ENCODE data around the gene COA6. TPM values are rescaled to one million over a fixed set of nuclear protein-coding genes. Genes with fewer than 3 reads are reported as not detected.

COA6 gene
- total RNA-seq = 10 to 100 TPM; 52.0 to 73.6 (median 60.1) TPM
- polyA plus RNA-seq = 100 to 1,000 TPM; 185 to 268 (median 260) TPM
- long read RNA-seq, donor 1, transcript COA6-203 (3 exons, 710 nt) = major isoform, 27 of 45 reads
- long read RNA-seq, donor 1, transcript COA6-201 (2 exons, 1,013 nt) = minor isoform, 11 of 45 reads
- long read RNA-seq, donor 1, partial matches to known transcripts = 2 of 45 reads
- long read RNA-seq, donor 1, other reads (novel, unspliced or antisense) = 1 of 45 reads
- long read RNA-seq, donor 2, transcript COA6-202 (3 exons, 641 nt) = minor isoform, 8 of 37 reads
- long read RNA-seq, donor 2, transcript COA6-203 (3 exons, 710 nt) = major isoform, 25 of 37 reads
- long read RNA-seq, donor 2, partial matches to known transcripts = 1 of 37 reads
- long read RNA-seq, donor 2, other reads (novel, unspliced or antisense) = 0 of 37 reads

- WGBS, 3 donors = 0% methylated on average over 62 of the region's 62 CpGs
- TF ChIP-seq CTCF (IDR thresholded peaks at IDR 0.05) = peak; percentile 11
- DNase-seq (peak; percentile 93 to 95), ATAC-seq (peak; percentile 96 to 97 (median 96))
- intact Hi-C loops (cut with DNase I) = loop anchor here in 1 of 2 donors (5.0 kb wide), 1 partner anchor 34 kb away; no protein-coding TSS in a partner anchor
- Histone ChIP-seq H3K4me1 (peaks cover 20% of the 10 kb centered on the region), H3K9me3 (no peaks in the 10 kb centered on the region), H3K27me3 (ENCODE audit: insufficient read depth in 3 of 3, low read length in 2 of 3) (no peaks in the 10 kb centered on the region), H3K36me3 (ENCODE audit: insufficient read depth in 1 of 2, low read depth in 1 of 2) (peaks cover 5 to 36% of the 10 kb centered on the region in 2 donors), H3K4me3 (peak within 1 kb of the TSS; percentile 91), H3K27ac (peak within 1 kb of the TSS; percentile 99)
Observed at GRCh38 chr1:234373064-234373958, at the start of gene COA6. COA6 (plus strand) TSS chr1:234373456; CDS start chr1:234373467, 11 bp downstream.

- intact Hi-C loops (cut with DNase I) = no loop called here
- H3K27me3 ChIP-seq (ENCODE audit: insufficient read depth in 3 of 3, low read length in 2 of 3) = peaks cover 0 to 26% (median 3%) of the 10 kb centered on the region in 3 donors
Observed at GRCh38 chr1:234324821-234325220, 48.4 kb upstream of the COA6 start.

GRCh38 chr1:234325878-234326496 lies 47.3 kb upstream of the COA6 start:
- ATAC-seq (no peak), DNase-seq (no peak)
- no peaks in the 10 kb centered on the region for H3K36me3 ChIP-seq (ENCODE audit: insufficient read depth in 1 of 2, low read depth in 1 of 2)
- H3K4me1 ChIP-seq = no peaks in the 10 kb centered on the region
- no peaks in the 10 kb centered on the region for H3K9me3 ChIP-seq
- H3K27ac ChIP-seq = no peak overlapping the region
- TF ChIP-seq CTCF (IDR thresholded peaks at IDR 0.05) = no peak
- H3K4me3 ChIP-seq = peak overlapping the region; percentile 35
- WGBS, 3 donors = 62 to 67% (median 66%) methylated on average over 7 of the region's 7 CpGs
- intact Hi-C loops (cut with DNase I) = no loop called here
- peaks cover 0 to 26% (median 3%) of the 10 kb centered on the region in 3 donors for H3K27me3 ChIP-seq (ENCODE audit: insufficient read depth in 3 of 3, low read length in 2 of 3)

More at GRCh38 chr1:234324821-234325220, 48.4 kb upstream of the COA6 start:
- DNase-seq (no peak), ATAC-seq (no peak)
- H3K9me3 ChIP-seq = no peaks in the 10 kb centered on the region
- 25 to 34% (median 32%) methylated on average over 6 of the region's 6 CpGs for WGBS, 3 donors
- no peak for TF ChIP-seq CTCF (IDR thresholded peaks at IDR 0.05)
- no peak overlapping the region for H3K4me3 ChIP-seq
- no peak overlapping the region for H3K27ac ChIP-seq
- H3K4me1 ChIP-seq = no peaks in the 10 kb centered on the region
- H3K36me3 ChIP-seq (ENCODE audit: insufficient read depth in 1 of 2, low read depth in 1 of 2) = no peaks in the 10 kb centered on the region

DNA sequence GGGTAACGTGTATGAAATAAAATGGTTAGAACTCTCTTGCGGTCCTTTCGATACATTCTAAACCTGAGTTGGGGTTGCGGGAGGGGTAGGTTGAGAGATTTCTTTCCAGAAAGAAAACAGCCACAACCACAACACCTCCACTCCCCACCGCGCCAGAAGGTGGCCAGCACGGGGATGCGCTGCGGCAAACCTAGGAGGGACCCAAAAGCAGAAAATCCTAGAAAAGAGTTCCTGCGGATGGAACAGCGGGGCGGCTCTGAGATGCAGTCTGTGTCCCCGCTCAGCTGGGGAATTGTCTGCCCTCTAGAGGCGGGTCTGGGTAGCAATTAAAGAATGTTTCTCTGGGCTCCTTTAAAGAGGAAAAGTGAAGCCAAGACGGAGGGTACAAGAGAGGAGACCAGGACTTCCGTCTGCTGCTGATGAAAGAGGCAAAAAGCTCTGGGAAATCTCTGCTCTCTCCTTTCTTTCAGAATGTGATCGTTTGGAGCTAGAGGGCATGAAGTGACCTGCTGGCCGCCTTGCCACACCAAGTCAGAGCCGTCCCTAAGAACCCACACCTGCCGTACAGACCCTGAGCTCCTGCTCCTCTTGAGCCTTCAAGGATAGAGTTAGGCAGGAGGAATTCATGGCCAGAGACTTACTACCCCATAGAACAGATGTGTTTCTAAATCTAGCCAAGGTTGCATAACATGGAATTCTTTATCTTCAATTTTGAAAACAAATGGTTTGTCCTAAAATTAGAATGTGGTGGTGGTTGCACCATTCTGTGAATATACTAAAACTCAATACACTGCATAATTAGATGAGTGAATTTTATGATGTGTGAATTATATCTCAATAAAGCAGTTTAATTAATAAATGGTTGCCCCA lies 46.5 kb upstream of the COA6 start:
- H3K27ac ChIP-seq = no peak overlapping the region
- no peaks in the 10 kb centered on the region for H3K9me3 ChIP-seq
- H3K4me3 ChIP-seq = peak overlapping the region; percentile 35
- intact Hi-C loops (cut with DNase I) = no loop called here
- H3K4me1 ChIP-seq = no peaks in the 10 kb centered on the region
- no peaks in the 10 kb centered on the region for H3K36me3 ChIP-seq (ENCODE audit: insufficient read depth in 1 of 2, low read depth in 1 of 2)
- peaks cover 0 to 27% (median 3%) of the 10 kb centered on the region in 3 donors for H3K27me3 ChIP-seq (ENCODE audit: insufficient read depth in 3 of 3, low read length in 2 of 3)
- DNase-seq (no peak), ATAC-seq (peak in 3 of 4 donors; percentile 64 to 76 (median 76))
- peak; percentile 55 for TF ChIP-seq CTCF (IDR thresholded peaks at IDR 0.05)
- WGBS, 3 donors = 32 to 35% (median 33%) methylated on average over 20 of the region's 20 CpGs

Data from psoas muscle (tissue), 8 donors.